ENCODE results near the gene PGLYRP2.

PGLYRP2 gene

DNA sequence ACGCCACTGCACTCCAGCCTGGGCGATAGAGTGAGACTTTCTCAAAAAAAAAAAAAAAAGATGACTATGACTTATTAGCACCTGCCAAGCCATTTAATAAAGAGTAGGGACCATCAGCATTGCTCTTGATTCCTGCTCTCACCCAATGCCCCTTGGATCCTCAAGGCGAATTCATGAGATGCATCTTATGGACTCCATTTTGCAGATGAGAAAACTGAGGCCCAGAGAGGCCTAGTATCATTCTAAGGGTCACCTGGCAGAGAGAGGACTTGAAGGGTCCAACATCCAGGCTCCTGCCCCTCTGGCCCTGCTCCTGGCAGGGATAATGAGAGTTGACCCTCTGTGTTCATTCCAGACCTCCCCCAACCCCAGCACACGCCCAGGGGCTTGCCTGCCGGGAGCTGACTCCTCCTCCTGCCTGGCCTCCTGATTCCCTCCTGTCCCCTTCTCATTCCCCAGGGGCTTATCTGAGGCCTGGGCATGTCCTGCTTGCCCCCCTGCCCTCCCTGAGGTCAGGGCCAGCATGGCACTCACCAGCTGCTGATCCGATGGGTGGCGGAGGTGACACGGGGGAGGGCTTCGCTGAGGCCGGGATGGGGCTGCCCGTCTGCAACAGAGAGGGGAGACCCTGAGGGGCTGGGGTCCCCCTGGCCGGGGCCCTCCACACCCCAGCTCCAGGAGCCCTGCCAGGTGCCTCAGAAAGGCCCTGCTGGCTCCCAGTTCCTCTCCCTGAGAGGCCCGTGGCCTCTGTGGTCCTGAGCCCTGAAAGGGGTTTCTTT is 37.0 kb downstream of the PGLYRP2 start:
- DNase-seq (ENCODE audit: low read depth in 2 of 2, low spot score in 1 of 2): no peak

- no peak for DNase-seq (ENCODE audit: low read depth in 2 of 2, low spot score in 1 of 2)
Observed at GRCh38 chr19:15441317-15441716, 38.0 kb downstream of the PGLYRP2 start.

GRCh38 chr19:15439821-15440641 is 39.3 kb downstream of the PGLYRP2 start:
- DNase-seq (ENCODE audit: low read depth in 2 of 2, low spot score in 1 of 2): no peak

- DNase-seq (ENCODE audit: low read depth in 2 of 2, low spot score in 1 of 2): no peak
Observed at GRCh38 chr19:15439078-15439799, 40.1 kb downstream of the PGLYRP2 start.

DNA sequence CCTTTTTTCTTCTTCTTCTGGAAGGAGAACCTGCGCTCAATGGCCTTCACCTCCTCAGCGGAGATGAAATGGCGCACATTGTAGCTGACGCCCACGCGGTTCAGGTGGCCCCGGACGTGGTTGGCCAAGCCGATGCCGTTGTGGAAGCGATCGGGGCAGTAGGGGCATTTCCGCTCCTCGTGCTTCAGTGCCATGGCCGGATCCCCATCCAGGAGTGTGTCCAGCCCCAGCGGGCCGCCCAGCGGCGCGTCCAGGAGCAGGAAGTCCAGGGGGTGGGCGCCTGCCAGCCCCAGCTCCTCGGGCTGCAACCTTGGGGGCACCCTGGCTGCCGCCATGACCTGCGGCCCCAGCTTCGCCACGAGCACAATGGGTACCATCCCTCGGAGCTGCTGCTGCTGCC is 40.7 kb downstream of the PGLYRP2 start:
- DNase-seq (ENCODE audit: low read depth in 2 of 2, low spot score in 1 of 2): no peak

DNA sequence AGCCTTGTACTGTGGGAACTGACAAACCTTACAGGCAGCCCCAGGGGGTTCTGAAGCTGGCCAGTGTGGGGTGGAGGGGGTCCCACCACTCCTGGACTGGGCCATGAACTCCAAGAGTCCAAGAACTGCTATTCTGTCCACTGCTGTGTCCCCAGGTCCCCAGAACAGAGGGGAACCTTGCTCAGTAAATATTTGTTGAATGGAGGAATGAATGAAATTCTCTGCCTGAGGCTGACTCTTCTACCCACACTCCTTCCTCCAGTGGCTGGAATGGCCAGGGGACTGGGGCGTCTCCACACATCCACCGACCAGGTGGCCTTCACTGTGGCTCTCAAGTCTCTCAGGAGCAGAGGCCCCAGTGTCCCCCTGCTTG is 41.2 kb downstream of the PGLYRP2 start:
- DNase-seq (ENCODE audit: low read depth in 2 of 2, low spot score in 1 of 2): no peak

DNA sequence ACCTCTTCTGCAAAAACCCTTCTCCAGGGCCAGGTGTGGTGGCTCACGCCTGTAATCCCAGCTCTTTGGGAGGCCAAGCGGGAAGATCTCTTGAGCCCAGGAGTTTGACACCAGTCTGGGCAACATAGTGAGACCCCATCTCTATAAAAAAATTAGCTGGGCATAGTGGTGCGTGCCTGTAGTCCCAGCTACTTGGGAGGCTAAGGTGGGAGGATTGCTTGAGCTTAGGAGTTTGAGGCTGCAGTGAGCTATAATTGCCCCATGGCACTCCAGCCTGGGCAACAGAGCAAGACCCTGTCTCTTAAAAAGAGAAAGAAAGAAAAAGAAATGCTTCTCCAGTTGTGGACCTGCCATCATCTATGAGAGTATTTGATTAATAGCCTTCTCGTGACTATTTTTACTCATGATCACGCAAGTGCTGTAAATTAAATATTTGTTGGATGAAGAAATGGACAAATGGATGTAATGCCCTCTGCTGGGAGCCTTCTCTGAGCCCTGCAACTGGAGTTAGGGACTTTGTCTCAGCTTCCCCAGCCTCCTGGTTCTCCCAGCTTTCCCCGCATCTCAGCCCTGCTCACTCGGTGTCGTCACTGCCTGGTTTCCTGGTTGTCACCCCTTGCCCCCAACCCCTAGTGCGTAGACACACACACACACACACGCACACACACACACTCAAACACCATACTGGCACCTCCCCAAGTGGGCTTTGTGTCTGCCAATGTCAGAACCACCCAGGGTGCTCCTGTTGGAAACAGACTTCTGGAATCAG is 41.8 kb downstream of the PGLYRP2 start:
- no peak for DNase-seq (ENCODE audit: low read depth in 2 of 2, low spot score in 1 of 2)

GRCh38 chr19:15436826-15437110 is 42.5 kb downstream of the PGLYRP2 start:
- no peak for DNase-seq (ENCODE audit: low read depth in 2 of 2, low spot score in 1 of 2)

- DNase-seq (ENCODE audit: low read depth in 2 of 2, low spot score in 1 of 2): no peak
Observed at GRCh38 chr19:15436012-15436825, 43.1 kb downstream of the PGLYRP2 start.

- no peak for DNase-seq (ENCODE audit: low read depth in 2 of 2, low spot score in 1 of 2)
Observed at GRCh38 chr19:15433519-15434069, 45.7 kb downstream of the PGLYRP2 start.

DNA sequence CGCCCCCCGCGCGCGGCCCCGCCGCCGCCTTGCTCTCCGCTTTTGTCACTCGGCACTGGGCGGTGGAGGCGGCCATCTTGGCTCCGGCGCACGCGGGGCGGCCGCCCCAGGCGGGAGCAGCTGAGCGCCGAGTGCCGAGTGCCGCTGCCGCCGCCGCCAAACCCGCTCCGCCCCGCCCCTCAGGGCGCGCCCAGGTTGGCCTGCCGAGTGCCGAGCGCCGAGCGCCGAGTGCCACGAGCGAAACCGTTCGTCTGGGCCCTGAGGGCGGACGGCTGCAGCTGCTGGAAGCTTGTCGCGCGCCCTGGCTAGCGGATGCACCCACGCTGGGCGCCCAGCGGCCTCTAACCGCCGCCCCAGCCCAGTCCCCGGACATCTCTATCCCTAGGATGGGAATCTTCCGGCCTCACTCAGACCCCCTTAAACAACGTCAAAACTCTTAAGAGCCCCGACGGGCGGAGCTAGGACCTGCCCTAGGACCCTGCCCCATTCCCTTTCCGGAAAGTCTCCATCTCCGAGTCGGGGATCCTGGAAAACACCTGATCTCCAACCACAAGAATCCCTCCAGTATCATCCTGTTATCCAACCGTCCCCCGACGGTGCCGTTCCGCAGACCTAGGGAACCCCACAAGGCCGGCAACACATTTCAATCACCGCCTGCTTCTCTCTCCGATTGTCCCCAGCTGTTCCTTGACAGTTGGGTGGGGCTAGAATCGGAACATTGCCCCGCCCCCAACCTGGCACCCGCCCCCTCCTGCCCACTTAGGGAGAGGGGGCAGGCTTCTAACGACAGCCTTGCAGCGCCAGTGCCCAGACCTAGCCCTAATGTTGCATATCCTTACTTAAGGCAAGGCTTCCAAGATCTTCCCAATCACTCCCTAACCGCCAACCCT is 46.4 kb downstream of the PGLYRP2 start:
- peak; percentile 77 to 83 for DNase-seq (ENCODE audit: low read depth in 2 of 2, low spot score in 1 of 2)

DNA sequence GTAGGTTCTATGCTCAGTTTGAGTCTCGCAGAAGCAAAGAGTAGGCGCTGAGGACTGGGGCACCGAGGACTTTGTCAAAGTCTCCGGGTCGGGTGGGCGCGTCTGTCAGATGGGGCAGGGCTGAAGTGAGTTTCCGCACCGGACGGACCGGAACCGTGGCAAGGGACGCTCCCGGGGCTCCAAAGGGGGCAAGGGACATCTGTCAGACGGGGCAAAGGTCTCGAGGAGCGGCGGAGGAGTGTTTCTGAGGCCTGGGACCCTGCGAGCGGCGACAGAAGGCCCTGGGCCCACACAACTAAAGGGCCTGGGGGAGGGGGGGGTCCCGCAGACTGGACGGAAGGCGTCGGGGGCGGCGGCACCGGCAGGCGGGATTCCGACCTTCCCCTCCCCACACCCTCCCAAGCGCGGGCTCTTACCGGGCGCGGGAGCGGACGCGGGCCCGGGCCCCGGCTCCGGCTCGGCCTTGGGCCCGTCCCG is 47.2 kb downstream of the PGLYRP2 start:
- DNase-seq (ENCODE audit: low read depth in 2 of 2, low spot score in 1 of 2): no peak

DNA sequence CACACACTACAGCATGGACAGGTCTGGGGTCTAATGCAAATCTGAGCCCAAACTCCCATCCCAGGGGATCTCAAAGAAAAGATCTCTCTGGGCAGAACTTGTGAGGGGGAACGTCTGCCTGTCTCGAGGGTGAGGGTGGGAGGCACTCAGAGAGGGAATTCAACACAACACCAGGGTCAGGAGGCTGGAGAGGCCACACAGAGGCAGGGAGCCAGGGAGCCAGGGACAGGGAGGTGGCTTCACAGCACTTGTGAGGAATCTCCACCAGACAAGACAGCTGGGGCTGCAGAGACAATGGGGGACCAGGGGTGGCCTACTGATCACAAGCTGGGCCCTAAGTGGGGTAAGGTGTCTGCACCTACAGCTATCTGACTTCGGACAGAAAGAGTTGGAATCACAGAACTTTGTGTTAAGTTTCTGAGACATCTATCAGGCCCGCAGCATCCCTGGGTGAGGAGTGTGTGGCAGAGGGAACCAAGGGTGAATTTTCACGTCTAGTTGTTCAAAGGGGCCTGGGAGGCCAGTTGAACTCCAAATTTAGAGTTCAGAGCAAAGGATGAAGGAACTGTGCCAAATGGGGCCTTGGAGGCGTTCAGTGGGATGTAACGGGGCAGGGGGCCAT is 47.8 kb downstream of the PGLYRP2 start:
- no peak for DNase-seq (ENCODE audit: low read depth in 2 of 2, low spot score in 1 of 2)

- no peak for DNase-seq (ENCODE audit: low read depth in 2 of 2, low spot score in 1 of 2)
Observed at GRCh38 chr19:15430526-15431120, 48.7 kb downstream of the PGLYRP2 start.

DNA sequence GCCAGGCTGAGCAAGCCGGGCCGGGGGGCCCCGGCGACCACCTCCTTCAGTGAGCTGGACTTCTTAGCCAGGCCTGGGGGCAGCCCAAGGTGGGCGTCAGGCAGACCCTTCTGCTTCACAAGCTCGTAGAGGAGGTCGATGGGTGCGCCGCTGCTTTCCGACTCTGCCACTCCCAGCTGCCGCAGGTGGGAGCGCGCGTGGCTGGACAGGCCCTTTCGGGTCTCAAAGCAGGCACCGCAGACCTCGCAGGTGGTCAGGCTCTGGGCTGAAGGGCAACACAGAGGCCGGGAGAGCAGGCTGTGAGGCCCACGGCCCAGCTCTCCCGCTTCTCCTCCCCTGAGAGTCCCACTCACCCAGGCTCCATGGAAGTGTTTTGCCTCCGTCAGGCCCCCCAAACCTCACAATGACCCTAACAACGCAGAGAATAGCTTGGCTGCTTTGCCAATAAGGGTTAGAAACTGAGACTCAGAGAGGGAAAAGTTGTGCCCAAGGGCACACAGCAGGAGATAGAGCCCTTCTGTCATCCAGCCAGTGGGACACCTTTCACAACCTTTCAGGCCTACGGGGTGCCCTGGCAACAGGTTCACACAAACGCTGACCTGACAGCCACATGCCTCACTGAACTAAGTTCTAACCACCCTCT is 49.4 kb downstream of the PGLYRP2 start:
- no peak for DNase-seq (ENCODE audit: low read depth in 2 of 2, low spot score in 1 of 2)

GRCh38 chr19:15428956-15429824 is 50.1 kb downstream of the PGLYRP2 start:
- no peak for DNase-seq (ENCODE audit: low read depth in 2 of 2, low spot score in 1 of 2)

DNA sequence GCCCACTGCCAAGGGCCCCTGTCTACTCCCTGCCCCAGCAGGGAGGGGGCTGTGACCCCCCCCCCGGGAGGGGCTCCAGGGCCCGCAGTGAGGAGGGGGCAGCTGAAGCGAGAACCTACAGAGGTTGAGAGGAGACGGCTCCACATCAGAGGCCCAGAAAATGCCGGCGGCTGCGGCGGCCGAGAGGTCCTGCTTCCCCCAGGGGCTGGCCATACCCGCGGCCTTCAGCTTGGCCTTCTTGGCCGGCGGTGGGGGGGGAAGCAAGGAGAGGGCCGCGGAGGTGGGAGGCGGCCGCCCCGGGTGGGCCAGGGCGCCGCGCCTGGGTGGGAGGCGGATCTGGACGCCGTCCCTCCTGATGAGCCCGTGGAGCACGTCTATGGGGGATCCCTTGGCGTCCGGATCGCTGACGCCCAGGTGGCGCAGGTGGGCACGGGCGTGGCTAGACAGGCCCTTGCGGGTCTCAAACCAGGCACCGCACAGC is 51.3 kb downstream of the PGLYRP2 start:
- DNase-seq (ENCODE audit: low read depth in 2 of 2, low spot score in 1 of 2): no peak
